ENCODE data around the gene EFTUD2.

Gene EFTUD2

GRCh38 chr17:44887016-44887415, 12.2 kb downstream of the EFTUD2 start:
- no peak for DNase-seq

GRCh38 chr17:44884941-44885340, 14.3 kb downstream of the EFTUD2 start:
- no peak for DNase-seq

DNA sequence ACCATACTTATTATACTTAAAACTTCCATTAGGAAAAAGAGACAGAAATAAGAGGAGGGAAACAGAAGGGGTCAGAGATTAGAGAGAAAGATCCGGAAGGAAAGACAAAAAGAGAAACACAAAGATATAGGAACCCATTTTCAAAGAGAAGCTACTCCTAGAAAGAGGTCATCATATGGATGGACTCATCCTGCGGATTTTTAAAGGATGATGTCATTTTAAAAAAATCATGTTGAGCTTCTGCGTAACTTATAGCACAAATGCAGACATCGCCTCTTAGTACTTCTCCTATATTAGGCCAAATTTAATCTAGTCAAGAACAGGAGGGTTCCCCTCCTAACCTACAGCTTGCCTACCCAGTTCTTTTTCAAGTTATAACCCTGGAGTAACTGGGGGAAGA, 18.1 kb downstream of the EFTUD2 start:
- DNase-seq: no peak

DNA sequence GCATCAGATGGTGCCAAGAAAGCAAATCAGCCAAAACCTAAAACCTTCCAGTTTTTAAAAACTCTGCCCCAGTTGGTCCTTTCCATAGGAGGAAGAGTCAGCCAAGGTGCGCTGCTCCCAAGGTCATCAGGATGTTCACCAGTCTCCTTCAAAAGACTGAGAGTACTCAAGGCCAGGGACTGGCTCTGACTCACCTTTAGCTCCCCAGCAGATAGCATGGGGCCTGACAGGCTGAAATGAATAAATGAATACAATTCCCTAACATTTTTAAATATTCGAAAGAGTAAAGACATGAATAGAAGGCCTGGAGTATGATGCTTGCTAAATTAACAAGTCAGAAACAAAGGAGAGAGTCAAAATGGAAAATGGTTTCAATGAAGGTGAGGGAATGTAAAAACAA, 19.2 kb downstream of the EFTUD2 start:
- DNase-seq: no peak

DNA sequence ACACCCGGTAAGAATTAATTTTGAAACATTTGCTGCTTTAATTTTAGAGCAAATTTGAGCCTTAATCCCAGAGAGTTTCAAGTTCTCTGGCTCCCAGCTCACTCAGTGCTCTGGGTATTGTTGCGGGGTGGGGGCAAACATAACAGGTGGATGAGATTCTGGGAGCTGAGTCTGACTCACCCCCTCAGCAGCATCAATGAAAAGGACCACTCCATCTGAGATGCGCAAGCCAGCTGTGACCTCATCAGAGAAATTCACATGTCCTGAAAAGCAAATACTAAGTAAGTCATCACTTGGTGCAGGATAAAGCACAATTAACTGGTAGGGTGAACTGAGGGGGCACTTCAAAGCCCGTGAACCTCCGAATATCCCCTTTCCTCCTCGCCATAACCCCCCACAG, 19.9 kb downstream of the EFTUD2 start:
- no peak for DNase-seq

DNA sequence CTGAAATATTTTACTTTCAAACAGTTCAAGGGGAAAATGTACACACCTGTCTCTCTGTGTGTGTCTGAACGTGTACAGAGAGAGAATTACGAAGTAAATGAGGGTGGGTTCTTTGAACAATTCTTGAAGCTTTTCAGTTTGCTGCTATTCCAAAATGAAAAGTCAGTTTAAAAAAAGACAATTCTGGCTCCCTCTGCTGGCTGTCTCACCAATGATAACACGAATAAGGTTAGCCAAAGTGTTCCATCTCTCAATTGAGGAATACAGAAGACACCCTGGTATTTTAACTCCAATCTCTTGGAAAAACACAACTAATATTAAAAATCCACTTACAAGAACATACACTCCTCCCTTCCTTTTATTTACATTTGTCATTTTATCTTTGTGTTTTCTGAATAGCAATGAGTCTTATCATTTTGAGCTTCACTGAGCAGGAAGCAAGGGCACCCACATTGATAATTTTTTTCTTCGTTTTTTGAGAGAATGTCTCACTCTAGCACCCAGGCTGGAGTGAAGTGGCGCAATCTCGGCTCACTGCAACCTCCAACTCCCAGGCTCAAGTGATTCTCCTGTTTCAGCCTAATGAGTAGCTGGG, 20.5 kb downstream of the EFTUD2 start:
- no peak for DNase-seq

DNA sequence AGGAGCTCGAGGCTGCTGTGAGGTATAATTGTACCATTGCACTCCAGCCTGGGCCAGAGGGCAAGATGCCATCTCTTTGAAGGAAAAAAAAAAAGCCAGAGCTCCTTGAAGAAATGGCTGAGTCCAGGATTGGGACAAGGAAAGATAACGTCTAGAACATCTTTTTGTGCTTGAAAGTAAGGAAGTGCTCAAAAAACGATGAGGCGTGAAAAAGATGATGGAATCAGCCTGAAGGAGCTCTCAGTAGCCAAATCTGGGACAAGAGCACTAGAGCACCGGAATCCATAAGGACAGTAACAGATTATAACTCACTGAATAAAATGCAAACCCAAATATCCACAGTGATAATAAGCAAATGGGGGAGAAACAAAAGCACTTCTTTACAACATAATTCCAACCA, 22.1 kb downstream of the EFTUD2 start:
- DNase-seq: no peak

GRCh38 chr17:44875761-44876160, 23.5 kb downstream of the EFTUD2 start:
- DNase-seq: no peak

- peak; percentile 85 for DNase-seq
Measured at GRCh38 chr17:44872131-44872768, 27.0 kb downstream of the EFTUD2 start.

DNA sequence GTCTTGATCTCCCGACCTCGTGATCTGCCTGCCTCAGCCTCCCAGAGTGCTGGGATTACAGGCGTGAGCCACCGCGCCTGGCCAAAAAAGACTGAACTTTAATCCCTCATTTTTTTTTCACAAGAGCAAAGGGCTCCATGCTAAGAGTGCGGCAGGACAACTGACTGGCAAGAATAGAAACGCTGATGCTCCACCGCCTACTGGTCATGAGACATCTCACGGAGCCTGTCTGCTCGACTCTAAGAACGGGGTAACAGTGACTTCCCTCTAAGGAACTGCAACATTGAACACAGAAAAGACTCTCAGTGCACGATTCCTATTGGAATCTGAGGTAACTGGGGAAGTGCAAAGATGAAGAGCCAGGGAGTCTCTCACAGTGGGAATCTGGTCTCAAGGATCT, 27.7 kb downstream of the EFTUD2 start:
- no peak for DNase-seq

DNA sequence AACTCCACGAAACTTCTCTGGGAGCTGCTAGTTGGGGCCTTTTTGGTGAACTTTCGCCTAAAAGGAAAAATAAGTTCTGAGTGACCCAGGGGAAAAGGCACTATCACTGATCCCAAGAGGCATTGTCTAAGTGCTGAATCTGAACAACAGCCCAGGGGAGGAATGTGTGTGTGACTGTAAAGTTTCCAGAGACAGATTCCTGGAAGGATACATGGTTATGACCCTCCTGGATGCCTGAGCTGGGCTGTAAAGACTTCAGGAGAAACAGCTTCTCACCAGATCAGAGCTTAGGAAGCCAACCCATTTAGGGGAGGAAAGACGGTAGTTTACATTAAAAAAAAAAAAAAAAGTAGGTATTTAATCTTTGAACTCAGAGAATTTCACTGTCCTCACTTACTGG, 31.4 kb downstream of the EFTUD2 start:
- no peak for DNase-seq

- DNase-seq: no peak
Measured at GRCh38 chr17:44865931-44866330, 33.3 kb downstream of the EFTUD2 start.

DNA sequence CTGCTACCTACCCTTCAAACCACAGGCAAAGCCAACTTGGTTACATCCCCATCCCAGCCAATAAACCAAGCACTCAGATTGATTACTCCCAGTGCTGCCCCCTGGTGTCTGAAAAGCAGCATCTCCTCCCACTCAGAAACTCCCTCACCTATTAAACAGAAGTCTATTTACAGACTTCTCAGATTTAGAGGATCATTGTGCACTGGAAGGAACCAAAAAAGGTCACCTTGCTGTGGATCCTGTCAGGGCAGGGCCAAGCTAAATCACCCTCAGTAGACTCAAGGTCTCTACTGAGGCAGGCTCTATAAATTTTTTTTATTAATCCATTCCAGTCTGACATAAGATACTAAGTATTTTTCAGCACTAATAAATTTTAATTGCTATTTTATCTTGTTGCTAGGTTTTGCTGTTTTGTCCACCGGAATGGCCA, 34.0 kb downstream of the EFTUD2 start:
- peak; percentile 1 for DNase-seq

DNA sequence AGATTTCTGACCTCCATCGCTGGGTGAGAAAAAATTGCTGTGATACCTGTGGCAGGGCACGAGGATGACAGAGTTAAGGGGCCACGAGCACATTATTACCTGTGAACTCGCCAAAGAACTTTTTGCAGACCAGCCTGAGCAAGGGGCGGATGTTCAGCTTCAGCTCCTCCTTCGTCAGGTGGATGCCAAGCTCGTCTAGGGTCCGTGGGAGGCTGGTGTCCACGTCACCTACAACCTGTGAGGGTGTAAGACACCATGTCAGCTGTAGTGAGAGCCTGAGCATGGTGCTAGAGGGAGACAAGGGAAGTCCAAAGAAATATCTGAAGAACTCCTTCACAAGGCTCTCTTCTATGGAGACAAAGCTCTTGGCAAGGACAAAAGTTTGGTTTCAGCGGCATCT, 34.4 kb downstream of the EFTUD2 start:
- no peak for DNase-seq

- no peak for DNase-seq
Measured at GRCh38 chr17:44863061-44863918, 36.0 kb downstream of the EFTUD2 start.

GRCh38 chr17:44862278-44862914, 36.8 kb downstream of the EFTUD2 start:
- no peak for DNase-seq

DNA sequence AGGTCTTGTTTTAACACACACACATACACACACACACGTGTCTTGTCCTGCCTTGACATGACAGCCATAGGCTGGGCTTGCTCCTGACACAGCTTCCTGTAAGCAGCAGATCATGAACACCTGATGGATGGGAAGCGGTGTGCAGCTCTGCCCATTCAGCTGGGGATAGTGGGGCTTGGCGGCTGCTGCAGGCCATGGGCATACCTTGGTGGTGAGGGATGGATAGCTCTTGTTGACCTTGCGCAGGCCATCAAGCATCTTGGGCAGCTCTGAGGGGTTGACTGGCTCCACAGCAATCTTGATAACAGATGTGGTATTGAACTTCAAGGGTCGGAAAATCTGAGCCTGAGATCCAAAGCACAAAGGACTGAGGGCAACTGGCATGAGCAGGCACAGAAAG, 39.5 kb downstream of the EFTUD2 start:
- no peak for DNase-seq

DNA sequence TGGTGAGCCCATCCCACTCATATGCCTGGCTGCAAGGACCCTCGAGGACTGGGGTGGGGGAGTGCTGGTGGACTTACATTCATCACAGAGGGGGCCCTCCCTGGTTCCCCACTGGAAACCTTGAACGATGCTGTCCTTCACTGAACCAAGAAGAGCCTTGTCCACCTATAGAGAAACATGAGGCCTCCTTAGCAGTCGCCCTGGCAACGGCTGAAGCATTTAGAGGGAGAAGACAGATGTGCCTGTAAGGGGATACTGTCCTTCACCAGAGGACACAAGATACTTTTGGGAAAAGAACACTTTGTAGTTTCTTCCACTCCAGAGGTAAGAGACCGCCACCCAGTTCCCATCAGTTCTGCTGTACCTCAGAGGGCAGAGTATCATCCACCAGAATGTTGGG, 45.1 kb downstream of the EFTUD2 start:
- DNase-seq: no peak

DNA sequence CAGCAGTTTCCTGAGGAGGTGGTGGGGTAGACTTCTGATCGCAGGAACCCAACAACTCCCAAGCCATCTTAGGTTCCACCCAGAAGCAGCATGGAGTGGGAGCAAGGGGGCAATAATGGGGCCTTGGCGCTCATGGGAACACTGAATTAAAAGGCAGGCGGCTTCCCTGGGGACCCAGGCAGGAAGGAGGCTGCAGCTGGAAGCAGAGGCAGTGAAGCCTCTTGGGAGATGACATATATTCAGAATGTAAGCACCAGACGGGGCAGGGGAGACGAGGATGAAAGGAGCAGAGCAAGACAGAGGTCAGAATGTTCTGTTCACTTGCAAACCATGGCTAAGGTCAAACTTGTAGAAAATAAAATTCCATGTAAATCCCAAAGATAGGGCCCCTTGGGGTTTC, 48.6 kb downstream of the EFTUD2 start:
- no peak for DNase-seq

GRCh38 chr17:44850025-44850424, 49.2 kb downstream of the EFTUD2 start:
- DNase-seq: no peak

DNA sequence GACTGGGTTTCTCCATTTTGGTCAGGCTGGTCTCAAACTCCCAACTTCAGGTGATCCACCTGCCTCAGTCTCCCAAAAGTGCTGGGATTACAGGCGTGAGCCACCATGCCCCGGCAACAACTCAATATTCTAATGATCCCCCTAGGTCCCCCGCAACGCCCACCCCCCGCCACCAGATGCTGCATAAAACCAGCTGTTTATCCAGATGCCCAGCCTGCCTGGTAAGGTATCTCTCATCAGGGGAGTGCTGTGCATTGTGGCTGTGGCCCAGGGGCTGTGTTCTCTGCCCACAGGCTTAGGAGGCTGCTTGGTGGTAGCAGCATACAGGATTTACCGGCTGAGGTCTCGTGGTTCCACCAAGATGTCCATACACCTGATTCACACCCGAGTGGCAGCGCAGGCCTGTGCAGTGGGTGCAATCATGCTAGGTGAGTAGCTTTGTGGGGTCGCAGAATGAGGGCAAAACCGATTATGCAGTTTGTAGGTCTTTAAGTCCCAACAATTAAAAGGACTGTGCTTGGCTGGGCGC, 50.2 kb downstream of the EFTUD2 start:
- no peak for DNase-seq

DNA sequence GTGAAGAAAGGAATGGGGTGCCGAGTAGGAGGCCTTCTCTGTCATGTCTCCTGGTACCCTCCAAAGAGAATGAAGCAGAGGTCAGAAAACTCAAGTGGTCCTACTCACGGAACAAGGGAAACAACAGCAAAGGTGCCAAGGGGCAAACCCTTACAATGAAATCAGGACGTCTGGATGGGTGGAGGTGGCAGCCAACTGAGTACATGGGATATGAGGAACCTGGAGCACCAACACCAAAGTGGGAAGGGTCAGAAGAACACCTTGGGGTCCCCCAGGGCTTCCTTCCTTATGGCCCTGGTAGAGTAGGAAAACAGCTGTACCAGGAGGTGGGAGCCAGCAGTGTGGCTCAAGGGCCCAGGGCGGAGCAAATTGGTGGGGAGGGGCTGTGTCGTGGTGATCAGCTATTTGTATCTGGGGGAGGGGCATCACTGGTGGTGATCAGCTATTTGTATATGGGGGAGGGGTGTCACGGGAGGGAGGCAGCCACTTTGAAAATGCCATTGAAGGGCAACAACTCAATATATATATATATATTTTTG, 50.9 kb downstream of the EFTUD2 start:
- no peak for DNase-seq

DNA sequence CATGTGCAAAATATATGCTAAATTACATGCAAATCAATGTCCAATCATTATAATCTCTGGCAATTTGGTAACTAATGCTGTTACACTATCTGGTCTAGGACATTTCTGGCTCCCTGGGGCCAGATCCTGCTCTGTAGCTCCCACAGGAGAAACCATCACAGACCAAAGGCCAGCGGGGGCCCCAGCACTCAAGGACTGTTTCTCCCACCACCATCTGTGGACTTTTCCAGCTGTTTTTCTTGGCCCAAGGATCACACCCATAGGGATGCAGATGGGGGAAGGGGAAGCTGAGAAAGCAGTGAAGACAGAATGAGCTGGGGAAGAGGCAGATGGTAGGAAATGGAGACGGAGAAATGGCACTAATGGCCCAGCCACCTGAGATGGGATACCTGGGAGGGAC, 51.7 kb downstream of the EFTUD2 start, which contains the start of gene HIGD1B:
HIGD1B (plus strand) TSS at position 298 of the 400 bp plus-strand sequence. CDS start 270 bp downstream, outside the sequence.
- no peak for DNase-seq
